ENCODE measurements around the gene BCL7C. TPM values are rescaled to one million over a fixed set of nuclear protein-coding genes. Genes with fewer than 3 reads are reported as not detected.

The BCL7C gene
- total and polyA plus RNA-seq, 2 of the 13 experiments (the other 11 are each of a cell fraction or from before 2014, with no cell fraction given) = 17.7 to 33.8 TPM

GRCh38 chr16:30941600-30942425, 47.9 kb upstream of the BCL7C start:
- Histone ChIP-seq H2AFZ (ENCODE audit: low read length) (no peak overlapping the region), H3K4me2 (ENCODE audit: low read depth, low read length) (peak overlapping the region; percentile 62), H3K9me3 (ENCODE audit: low read length) (no peaks in the 10 kb centered on the region), H3K9ac (ENCODE audit: insufficient read depth, low read depth, low read length) (peak overlapping the region; percentile 48; the same call in 1 of the 2 replicates), H3K4me3 (replicated peaks in 1 of 3; ENCODE audit: insufficient read depth in 1 of 3, low read depth in 2 of 3, low read length in 3 of 3) (peak overlapping the region in 2 of 3 experiments; percentile 32 to 54; a peak in 3 of 6 replicates), H3K4me1 (ENCODE audit: insufficient read depth, low read length) (peaks cover 17% of the 10 kb centered on the region), H4K20me1 (ENCODE audit: insufficient read depth, low read length) (no peaks in the 10 kb centered on the region), H3K27me3 (ENCODE audit: control insufficient read depth in 1 of 2, insufficient read depth in 2 of 2, low read length in 2 of 2) (no peaks in the 10 kb centered on the region), H3K79me2 (ENCODE audit: insufficient read depth, low read length) (no peaks in the 10 kb centered on the region), H3K27ac (ENCODE audit: extremely low read length, insufficient read depth, low read length) (peak overlapping the region; percentile 37), H3K36me3 (replicated peaks in 1 of 2; ENCODE audit: control insufficient read depth in 1 of 2, insufficient read depth in 2 of 2, low read length in 2 of 2) (peaks cover 10 to 23% of the 10 kb centered on the region in 2 experiments; a peak in 4 of 5 replicates)
- BruUV-seq (replicated peaks) = no TSS peak
- FAIRE-seq = peak; percentile 66
- in situ Hi-C loops (cut with HindIII; ENCODE audit: extremely low pct_ligation_motif_present, low pct_unique_long_range_greater_than_20kb) = no loop called here
- CTCF ChIA-PET (ENCODE audit: low intra/inter-chr PET ratio, low total read pairs) = interaction anchor here (0.7 to 0.8 kb wide), 2 partner anchors 12 kb away, joined by 4 read pairs; no protein-coding TSS in a partner anchor
- WGBS (ENCODE audit: low lambda C conversion rate) = 49% methylated on average over 6 of the region's 15 CpGs
- intact Hi-C loops (cut with micrococcal nuclease; ENCODE audit: unreplicated experiment) = no loop called here
- ATAC-seq = peak; percentile 95
- POLR2A ChIA-PET = interaction anchor here (0.7 to 2.4 kb wide), 22 partner anchors 8 to 331 kb away, joined by 3 to 20 read pairs (median 4); partner anchors contain the start of genes FBXL19, HSD3B7, KAT8 and PRSS8
- DNase-seq (ENCODE audit: low spot score) = peak; percentile 80
- TF ChIP-seq ZNF562 (CRISPR knock-in tag; IDR thresholded peaks at IDR 0.05; ENCODE audit: borderline replicate concordance) = no peak
- TF ChIP-seq ZNF775 (CRISPR knock-in tag; IDR thresholded peaks at IDR 0.05; ENCODE audit: borderline replicate concordance) = no peak
- TF ChIP-seq RCOR2 (CRISPR knock-in tag; IDR thresholded peaks at IDR 0.05) = no peak
- TF ChIP-seq ZEB1 (IDR thresholded peaks at IDR 0.05; ENCODE audit: insufficient replicate concordance, low read depth) = no peak
- TF ChIP-seq ZNF232 (CRISPR knock-in tag; IDR thresholded peaks at IDR 0.05; ENCODE audit: borderline replicate concordance) = no peak
- no peak for TF ChIP-seq TEAD3 (CRISPR knock-in tag; optimal IDR thresholded peaks at IDR 0.05; ENCODE audit: borderline replicate concordance)
- 0 out of 2 replicates have a peak, but pooled peaks have one; percentile 27 for TF ChIP-seq ZBTB33 (CRISPR knock-in tag; IDR thresholded peaks at IDR 0.05)
- TF ChIP-seq KDM5B (CRISPR knock-in tag; IDR thresholded peaks at IDR 0.05; ENCODE audit: borderline replicate concordance) = peak; percentile 54; the same call in 1 of the 2 replicates
- no peak; the same call in 1 of the 2 replicates for TF ChIP-seq DR1 (CRISPR knock-in tag; IDR thresholded peaks at IDR 0.05)
- TF ChIP-seq ZNF414 (CRISPR knock-in tag; IDR thresholded peaks at IDR 0.05) = peak; percentile 88
- no peak for TF ChIP-seq KAT2B (IDR thresholded peaks at IDR 0.05; ENCODE audit: borderline replicate concordance, low read depth, low read length)
- TF ChIP-seq ZNF589 (CRISPR knock-in tag; conservative IDR thresholded peaks at IDR 0.05) = 0 out of 2 replicates have a peak, but pooled peaks have one; percentile 7
- TF ChIP-seq ZBTB14 (CRISPR knock-in tag; IDR thresholded peaks at IDR 0.05) = no peak
- no peak for TF ChIP-seq TP53 (CRISPR knock-in tag; conservative IDR thresholded peaks at IDR 0.05)
- no peak for TF ChIP-seq TOE1 (CRISPR knock-in tag; IDR thresholded peaks at IDR 0.05)
- TF ChIP-seq ZNF44 (CRISPR knock-in tag; IDR thresholded peaks at IDR 0.05) = no peak
- peak; percentile 49; the same call in 1 of the 2 replicates for TF ChIP-seq GATAD2A (CRISPR knock-in tag; IDR thresholded peaks at IDR 0.05)
- TF ChIP-seq ZNF678 (CRISPR knock-in tag; IDR thresholded peaks at IDR 0.05) = no peak
- TF ChIP-seq PHF21A (CRISPR knock-in tag; IDR thresholded peaks at IDR 0.05) = no peak
- no peak for TF ChIP-seq ZNF773 (CRISPR knock-in tag; IDR thresholded peaks at IDR 0.05; ENCODE audit: borderline replicate concordance)
- peak; percentile 50; the same call in 1 of the 2 replicates for TF ChIP-seq ZNF343 (CRISPR knock-in tag; IDR thresholded peaks at IDR 0.05)

Data from HepG2 (cell line).